Fibroblast of lung (primary cell): ENCODE results near the gene TAF1D. TPM values are rescaled to one million over a fixed set of nuclear protein-coding genes. Genes with fewer than 3 reads are reported as not detected.

Experiments
- DNase-seq, 2 donors: peaks; one replicate each; pipeline versions ENCODE4 v3.0.0 to v3.0.0-alpha.2; 2010; ENCODE audit warnings: low read depth in 2 of 2
- H2AFZ ChIP-seq: 2 replicates; pipeline ENCODE4 v1.5.1; 2012; ENCODE audit warnings: low read length, control low read depth, inconsistent platforms
- H3K27ac ChIP-seq: 2 replicates; pipeline ENCODE4 v1.5.1; 2011; ENCODE audit warnings: low read length, control low read depth; ENCODE audit not compliant: insufficient read depth
- H3K27me3 ChIP-seq: 2 replicates; pipeline ENCODE4 v1.5.1; 2011; ENCODE audit warnings: mild to moderate bottlenecking, low read length; ENCODE audit not compliant: control insufficient read depth, insufficient read depth
- H3K36me3 ChIP-seq: 2 replicates; pipeline ENCODE4 v1.5.1; 2011; ENCODE audit warnings: low read length; ENCODE audit not compliant: control insufficient read depth, insufficient read depth
- H3K4me1 ChIP-seq: 2 replicates; pipeline ENCODE4 v1.5.1; 2011; ENCODE audit warnings: low read length; ENCODE audit not compliant: control insufficient read depth, insufficient read depth; ENCODE audit errors: extremely low read depth
- H3K4me2 ChIP-seq: 2 replicates; pipeline ENCODE4 v1.5.1; 2011; ENCODE audit warnings: low read length, control low read depth; ENCODE audit not compliant: insufficient read depth; ENCODE audit errors: extremely low read depth
- H3K4me3 ChIP-seq, 4 experiments: fragments of 200-600 bp in 1 of 4; sonication (generic) in 1 of 4; replicated peaks in 1 of 4; 2 replicates each; pipeline ENCODE4 v1.5.1; 2011 to 2016; ENCODE audit warnings: low read length in 4 of 4, low read depth in 3 of 4, mild to moderate bottlenecking in 3 of 4, control low read depth in 2 of 4, inconsistent platforms in 1 of 4, mixed read lengths in 1 of 4; ENCODE audit not compliant: insufficient read depth in 1 of 4; ENCODE audit errors: control extremely low read depth in 1 of 4
- H3K79me2 ChIP-seq: 2 replicates; pipeline ENCODE4 v1.5.1; 2012; ENCODE audit warnings: mild to moderate bottlenecking, low read length, inconsistent platforms; ENCODE audit not compliant: control insufficient read depth, insufficient read depth
- H3K9ac ChIP-seq: 2 replicates; pipeline ENCODE4 v1.5.1; 2011; ENCODE audit warnings: mild to moderate bottlenecking, low read length, control low read depth; ENCODE audit not compliant: insufficient read depth
- H3K9me3 ChIP-seq: 2 replicates; pipeline ENCODE4 v1.5.1; 2012; ENCODE audit warnings: low read depth, low read length; ENCODE audit not compliant: control insufficient read depth, insufficient read depth
- H4K20me1 ChIP-seq: 2 replicates; pipeline ENCODE4 v1.5.1; 2011; ENCODE audit warnings: low read length; ENCODE audit not compliant: control insufficient read depth, insufficient read depth; ENCODE audit errors: extremely low read depth
- CTCF ChIP-seq, 2 donors: IDR thresholded peaks in 1 of 2; conservative IDR thresholded peaks in 1 of 2; 1 replicate in 1 of 2; 2 replicates in 1 of 2; pipeline ENCODE4 v1.5.1; 2011 to 2012; ENCODE audit warnings: low read length in 2 of 2, control low read depth in 1 of 2, inconsistent platforms in 1 of 2, low read depth in 1 of 2, mild to moderate bottlenecking in 1 of 2
- EZH2 ChIP-seq: IDR thresholded peaks from 2 replicates; pipeline ENCODE4 v1.5.1; 2012; ENCODE audit warnings: low read length, control low read depth, mild to moderate bottlenecking; ENCODE audit errors: missing control alignments
- polyA plus RNA-seq, 2 donors: library from polyadenylated mRNA; depleted of rRNA in 1 of 2; stranded (reverse) in 1 of 2; unstranded in 1 of 2; fragments of >200 nt; gene quantifications; 2 replicates each; pipeline ENCODE4 v1.2.1, GENCODE V29; 2011 to 2012; ENCODE audit warnings: missing spikeins in 1 of 2
- total RNA-seq: library from RNA; depleted of rRNA; stranded (reverse); fragments of >200 nt; gene quantifications from 2 replicates; pipeline ENCODE4 v1.2.1, GENCODE V29; 2014

The TAF1D gene
- total and polyA plus RNA-seq, 2 donors (not counting 1 experiment from before 2014, with no cell fraction given): 78.5 to 111 TPM

- Histone ChIP-seq H3K9ac (no peak overlapping the region), H2AFZ (no peak overlapping the region), H3K36me3 (no peaks in the 10 kb centered on the region), H3K4me1 (no peaks in the 10 kb centered on the region), H3K4me3 (no peak overlapping the region), H3K27me3 (no peaks in the 10 kb centered on the region), H3K79me2 (no peaks in the 10 kb centered on the region), H3K27ac (no peak overlapping the region), H3K9me3 (no peaks in the 10 kb centered on the region), H3K4me2 (no peak overlapping the region), H4K20me1 (no peaks in the 10 kb centered on the region)
- TF ChIP-seq CTCF (conservative IDR thresholded peaks at IDR 0.05 in 1 of 2, IDR thresholded peaks at IDR 0.05 in 1 of 2; ENCODE audit: low read depth in 1 of 2, low read length in 2 of 2): no peak
- TF ChIP-seq EZH2: no peak
- DNase-seq: no peak
Observed at GRCh38 chr11:93715797-93716396, 25.4 kb downstream of the TAF1D start.

- Histone ChIP-seq H3K4me1 (no peaks in the 10 kb centered on the region), H3K36me3 (no peaks in the 10 kb centered on the region), H4K20me1 (no peaks in the 10 kb centered on the region), H3K27ac (no peak overlapping the region), H3K4me3 (no peak overlapping the region), H3K9ac (no peak overlapping the region), H3K27me3 (no peaks in the 10 kb centered on the region), H3K9me3 (no peaks in the 10 kb centered on the region), H3K4me2 (no peak overlapping the region), H3K79me2 (no peaks in the 10 kb centered on the region), H2AFZ (no peak overlapping the region)
- DNase-seq: no peak
- TF ChIP-seq EZH2: no peak
- no peak for TF ChIP-seq CTCF (conservative IDR thresholded peaks at IDR 0.05 in 1 of 2, IDR thresholded peaks at IDR 0.05 in 1 of 2; ENCODE audit: low read depth in 1 of 2, low read length in 2 of 2)
Observed at GRCh38 chr11:93712678-93713077, 28.6 kb downstream of the TAF1D start.

GRCh38 chr11:93710239-93710638 is 31.1 kb downstream of the TAF1D start:
- TF ChIP-seq EZH2: no peak
- no peak for TF ChIP-seq CTCF (conservative IDR thresholded peaks at IDR 0.05 in 1 of 2, IDR thresholded peaks at IDR 0.05 in 1 of 2; ENCODE audit: low read depth in 1 of 2, low read length in 2 of 2)
- Histone ChIP-seq H3K4me3 (no peak overlapping the region), H3K9ac (no peak overlapping the region), H4K20me1 (no peaks in the 10 kb centered on the region), H3K27ac (no peak overlapping the region), H3K4me2 (no peak overlapping the region), H3K27me3 (no peaks in the 10 kb centered on the region), H3K4me1 (no peaks in the 10 kb centered on the region), H3K9me3 (no peaks in the 10 kb centered on the region), H3K36me3 (peaks cover 3% of the 10 kb centered on the region), H2AFZ (no peak overlapping the region), H3K79me2 (no peaks in the 10 kb centered on the region)
- DNase-seq: no peak
